Chondrocyte (in vitro differentiated cells): Measurements from ENCODE around the gene STIMATE. TPM values are rescaled to one million over a fixed set of nuclear protein-coding genes. Genes with fewer than 3 reads are reported as not detected.

Experiments used
- DNase-seq: peaks from one replicate; pipeline ENCODE4 v3.0.0; 2021; ENCODE audit warnings: mixed read lengths, low spot score
- H3K27ac Mint-ChIP-seq: one replicate; pipeline ENCODE4 v1.8.0; 2021; ENCODE audit warnings: mild to moderate bottlenecking, moderate library complexity, mixed read lengths; ENCODE audit not compliant: unreplicated experiment
- H3K27me3 Mint-ChIP-seq: 2 replicates; pipeline ENCODE4 v1.8.0; 2021; ENCODE audit warnings: low read depth, mixed read lengths
- H3K36me3 Mint-ChIP-seq: 2 replicates; pipeline ENCODE4 v1.8.0; 2021; ENCODE audit warnings: low read depth, mixed read lengths
- H3K4me1 Mint-ChIP-seq: 2 replicates; pipeline ENCODE4 v1.8.0; 2021; ENCODE audit warnings: low read depth, mild to moderate bottlenecking, mixed read lengths
- H3K4me3 Mint-ChIP-seq: one replicate; pipeline ENCODE4 v1.8.0; 2021; ENCODE audit warnings: mild to moderate bottlenecking, moderate library complexity, mixed read lengths; ENCODE audit not compliant: unreplicated experiment
- H3K9me3 Mint-ChIP-seq: 2 replicates; pipeline ENCODE4 v1.8.0; 2021; ENCODE audit warnings: low read depth, mixed read lengths
- CTCF ChIP-seq: fragments of 200-600 bp; sonication (generic); IDR thresholded peaks from 2 replicates; pipeline ENCODE4 v1.5.0; 2021; ENCODE audit warnings: antibody characterized with exemption, mild to moderate bottlenecking, moderate library complexity
- total RNA-seq: library from RNA; stranded (reverse); gene quantifications from 3 replicates; pipeline ENCODE4 v1.2.1, GENCODE V29; 2021

STIMATE gene
- total RNA-seq, 1 donor from 2014 or later = 19.0 TPM

GRCh38 chr3:52841211-52841980 lies 56.0 kb downstream of the STIMATE start:
- no peaks in the 10 kb centered on the region for H3K27me3 Mint-ChIP-seq
- no peaks in the 10 kb centered on the region for H3K9me3 Mint-ChIP-seq
- DNase-seq = no peak
- H3K4me1 Mint-ChIP-seq = peaks cover 41% of the 10 kb centered on the region
- no peak for TF ChIP-seq CTCF
- H3K4me3 Mint-ChIP-seq = no peak overlapping the region
- H3K27ac Mint-ChIP-seq = no peak overlapping the region
- peaks cover 10% of the 10 kb centered on the region for H3K36me3 Mint-ChIP-seq

DNA sequence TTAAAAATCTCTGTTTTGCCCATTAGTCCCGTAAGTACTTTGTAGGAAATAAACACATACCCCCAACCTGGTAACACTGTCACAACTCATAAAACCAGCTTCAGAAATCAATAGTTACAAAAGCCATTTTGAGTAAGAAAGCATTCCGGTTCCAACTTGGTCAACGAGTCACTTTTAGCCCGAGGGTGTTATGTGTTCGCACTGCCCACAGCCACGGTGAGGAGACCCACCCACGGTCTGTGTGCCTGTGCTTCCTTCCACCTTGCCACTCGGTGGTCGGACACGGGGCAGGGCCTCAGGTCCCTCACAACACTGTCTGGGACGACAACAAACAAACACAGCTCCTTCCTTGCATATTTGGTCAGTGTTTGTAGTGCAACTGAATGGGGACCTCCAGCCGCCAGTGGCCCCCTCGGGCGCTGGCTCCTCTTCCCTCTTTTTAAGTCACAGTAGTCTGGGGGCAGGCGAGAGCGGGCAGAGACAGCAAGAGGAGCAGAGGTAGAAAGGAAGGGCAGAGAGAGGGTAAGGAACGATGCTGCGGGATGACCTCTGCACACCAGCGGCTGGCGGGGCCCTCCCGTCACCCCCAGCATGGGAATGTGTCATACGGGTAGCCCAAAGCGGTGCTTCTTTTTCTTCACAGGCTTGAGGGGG lies 57.3 kb downstream of the STIMATE start:
- H3K27me3 Mint-ChIP-seq = no peaks in the 10 kb centered on the region
- peaks cover 38% of the 10 kb centered on the region for H3K4me1 Mint-ChIP-seq
- TF ChIP-seq CTCF = no peak
- no peak overlapping the region for H3K27ac Mint-ChIP-seq
- H3K36me3 Mint-ChIP-seq = peaks cover 10% of the 10 kb centered on the region
- no peaks in the 10 kb centered on the region for H3K9me3 Mint-ChIP-seq
- DNase-seq = no peak
- H3K4me3 Mint-ChIP-seq = no peak overlapping the region

DNA sequence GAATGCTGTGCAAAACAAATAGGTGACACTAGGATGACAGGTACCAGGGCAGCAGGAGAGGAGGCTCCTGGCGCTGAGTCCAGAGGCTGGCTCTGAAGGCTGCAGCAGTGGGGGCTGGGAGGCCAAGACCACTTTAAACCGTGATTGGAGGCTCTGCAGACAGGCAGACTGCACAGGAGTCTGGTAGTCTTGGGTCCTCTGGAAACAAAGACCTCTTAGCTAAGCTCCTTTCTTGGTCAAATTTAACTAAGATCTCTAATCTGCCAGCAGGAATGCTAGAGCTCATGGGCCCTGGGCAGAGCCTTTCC lies 58.1 kb downstream of the STIMATE start:
- Mint-ChIP-seq H3K4me1 (peaks cover 38% of the 10 kb centered on the region), H3K27ac (no peak overlapping the region), H3K36me3 (peaks cover 12% of the 10 kb centered on the region), H3K4me3 (no peak overlapping the region), H3K9me3 (no peaks in the 10 kb centered on the region), H3K27me3 (no peaks in the 10 kb centered on the region)
- TF ChIP-seq CTCF = no peak
- DNase-seq = no peak

- no peaks in the 10 kb centered on the region for H3K27me3 Mint-ChIP-seq
- no peak overlapping the region for H3K4me3 Mint-ChIP-seq
- H3K9me3 Mint-ChIP-seq = no peaks in the 10 kb centered on the region
- no peak for DNase-seq
- TF ChIP-seq CTCF = no peak
- H3K36me3 Mint-ChIP-seq = peaks cover 12% of the 10 kb centered on the region
- peaks cover 37% of the 10 kb centered on the region for H3K4me1 Mint-ChIP-seq
- H3K27ac Mint-ChIP-seq = no peak overlapping the region
Measured at GRCh38 chr3:52838561-52839267, 58.6 kb downstream of the STIMATE start.

DNA sequence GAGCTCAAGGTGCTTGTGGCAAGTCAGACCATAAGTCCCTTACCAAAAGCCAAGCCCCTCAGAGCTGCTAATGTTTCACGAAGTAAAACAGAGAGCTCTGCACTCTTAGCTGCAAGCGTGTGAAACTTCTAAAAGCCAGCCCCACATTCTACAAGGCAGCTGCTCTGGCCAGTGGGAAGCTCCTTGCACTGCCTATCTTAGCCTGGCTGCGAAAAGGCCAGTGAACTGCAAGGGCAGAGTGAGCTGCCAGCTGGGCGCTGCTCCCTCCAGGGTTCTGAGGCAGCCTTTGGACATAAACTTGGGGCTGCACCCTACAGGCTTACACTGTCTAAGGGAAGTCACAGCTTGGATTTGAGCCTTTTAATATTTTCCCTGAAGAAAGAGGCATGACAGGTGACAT lies 60.4 kb downstream of the STIMATE start:
- no peak overlapping the region for H3K4me3 Mint-ChIP-seq
- no peak overlapping the region for H3K27ac Mint-ChIP-seq
- no peaks in the 10 kb centered on the region for H3K27me3 Mint-ChIP-seq
- peaks cover 9% of the 10 kb centered on the region for H3K36me3 Mint-ChIP-seq
- peaks cover 36% of the 10 kb centered on the region for H3K4me1 Mint-ChIP-seq
- no peak for TF ChIP-seq CTCF
- no peaks in the 10 kb centered on the region for H3K9me3 Mint-ChIP-seq
- DNase-seq = no peak
